AG20443 (cell line): ENCODE data around the gene TM4SF20.

Experiments
- DNase-seq: peaks from one replicate; pipeline ENCODE4 v3.0.0; 2012; ENCODE audit warnings: low spot score, mixed read lengths

The TM4SF20 gene

DNA sequence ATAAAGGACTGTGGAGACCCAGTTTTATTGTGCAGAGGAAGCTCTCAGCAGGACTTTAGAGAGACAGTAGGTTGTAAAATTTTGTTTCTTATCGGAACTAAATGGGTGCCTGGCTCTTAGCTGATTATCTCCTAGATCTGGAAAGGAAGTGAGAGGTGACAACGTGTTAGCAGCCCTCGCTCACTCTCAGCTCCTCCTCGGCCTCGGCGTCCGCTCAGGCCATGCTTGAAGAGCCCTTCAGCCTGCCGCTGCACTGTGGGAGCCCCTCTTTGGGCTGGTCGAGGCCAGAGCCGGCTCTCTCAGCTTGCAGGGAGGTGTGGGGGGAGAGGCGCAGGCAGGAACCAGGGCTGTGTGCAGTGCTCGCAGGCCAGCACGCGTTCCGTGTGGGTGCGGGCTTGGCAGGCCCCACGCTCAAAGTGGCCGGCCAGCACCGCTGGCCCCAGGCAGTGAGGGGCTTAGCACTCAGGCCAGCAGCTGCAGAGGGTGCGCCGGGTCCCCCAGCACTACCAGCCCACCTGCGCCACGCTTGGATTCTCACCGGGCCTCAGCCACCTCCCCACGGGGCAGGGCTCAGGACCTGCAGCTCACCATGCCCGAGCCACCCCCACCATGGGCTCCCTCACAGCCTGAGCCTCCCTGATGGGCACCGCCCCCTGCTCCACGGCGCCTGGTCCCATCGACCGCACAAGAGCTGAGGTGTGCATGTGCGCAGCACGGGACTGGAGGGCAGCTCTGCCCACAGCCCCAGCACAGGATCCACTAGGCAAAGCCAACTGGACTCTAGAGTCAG, 58.6 kb downstream of the TM4SF20 start:
- no peak for DNase-seq

DNA sequence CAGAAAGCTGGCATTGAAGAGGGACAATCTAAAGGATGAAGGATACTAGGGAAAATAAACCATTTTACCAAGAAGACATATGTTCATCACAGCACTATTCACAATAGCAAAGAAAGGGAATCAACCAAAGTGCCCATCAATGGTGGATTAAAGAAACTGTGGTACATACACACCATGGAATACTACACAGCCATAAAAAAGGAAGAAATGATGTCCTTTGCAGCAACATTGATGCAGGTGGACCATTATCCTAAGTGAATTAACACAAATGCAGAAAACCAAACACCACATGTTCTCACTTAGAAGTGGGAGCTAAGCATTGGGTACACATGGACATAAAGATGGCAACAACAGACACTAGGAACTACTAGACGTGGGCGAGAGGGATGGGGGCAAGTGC, 61.3 kb downstream of the TM4SF20 start:
- no peak for DNase-seq

DNA sequence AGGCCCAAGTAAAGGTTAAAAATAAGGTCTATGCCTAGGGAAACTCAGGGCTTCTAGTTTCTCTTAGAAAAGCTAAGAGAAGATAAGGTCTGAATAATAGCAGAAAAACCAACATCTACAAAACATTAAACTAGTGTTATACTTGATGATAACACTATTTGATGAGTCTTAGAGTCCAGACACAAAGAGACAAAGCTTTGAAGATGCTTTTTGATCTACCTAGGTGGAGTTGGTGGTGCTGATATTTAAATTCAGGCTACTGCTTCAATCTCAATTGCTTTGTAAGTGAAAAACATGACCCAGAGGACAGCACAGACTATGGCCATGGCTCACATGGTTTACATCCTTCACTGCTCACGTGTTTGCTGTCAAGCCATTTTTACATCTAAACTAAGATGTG, 65.8 kb downstream of the TM4SF20 start:
- DNase-seq, result no peak

DNA sequence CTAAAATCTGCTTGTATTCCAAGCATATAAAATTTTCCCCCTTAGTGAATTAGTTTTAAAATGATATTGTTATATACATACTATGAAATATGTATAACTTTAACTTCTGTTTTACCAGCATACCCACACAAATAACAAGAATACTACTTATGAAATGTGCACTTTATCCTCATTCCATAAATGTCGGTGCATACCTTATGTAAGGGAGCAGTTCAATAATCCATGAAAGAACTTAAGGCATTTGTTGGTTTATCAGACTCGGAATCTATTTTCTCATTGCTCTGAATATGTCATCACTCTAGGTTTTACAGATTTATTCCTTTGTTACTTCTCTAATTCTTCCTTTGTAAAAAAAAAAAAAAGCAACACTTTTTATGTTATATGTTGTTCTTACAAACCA, 66.5 kb downstream of the TM4SF20 start:
- no peak for DNase-seq
